HG02642 (cell line): Measurements from ENCODE around the gene FNTB.
A peak's percentile ranks its signal among the peaks of the same experiment; 100 is the strongest.
"Not testable (repeated sequence)": the region's sequence is repeated elsewhere in the genome, so short reads cannot be mapped to it uniquely, and the experiment has no call there.

Source experiments
- ATAC-seq: cut with Tn5 transposase; IDR thresholded peaks from one replicate; pipeline ENCODE4 v1.9.1; 2021; ENCODE audit warnings: mild to moderate bottlenecking; ENCODE audit not compliant: unreplicated experiment, poor library complexity

Gene FNTB

DNA sequence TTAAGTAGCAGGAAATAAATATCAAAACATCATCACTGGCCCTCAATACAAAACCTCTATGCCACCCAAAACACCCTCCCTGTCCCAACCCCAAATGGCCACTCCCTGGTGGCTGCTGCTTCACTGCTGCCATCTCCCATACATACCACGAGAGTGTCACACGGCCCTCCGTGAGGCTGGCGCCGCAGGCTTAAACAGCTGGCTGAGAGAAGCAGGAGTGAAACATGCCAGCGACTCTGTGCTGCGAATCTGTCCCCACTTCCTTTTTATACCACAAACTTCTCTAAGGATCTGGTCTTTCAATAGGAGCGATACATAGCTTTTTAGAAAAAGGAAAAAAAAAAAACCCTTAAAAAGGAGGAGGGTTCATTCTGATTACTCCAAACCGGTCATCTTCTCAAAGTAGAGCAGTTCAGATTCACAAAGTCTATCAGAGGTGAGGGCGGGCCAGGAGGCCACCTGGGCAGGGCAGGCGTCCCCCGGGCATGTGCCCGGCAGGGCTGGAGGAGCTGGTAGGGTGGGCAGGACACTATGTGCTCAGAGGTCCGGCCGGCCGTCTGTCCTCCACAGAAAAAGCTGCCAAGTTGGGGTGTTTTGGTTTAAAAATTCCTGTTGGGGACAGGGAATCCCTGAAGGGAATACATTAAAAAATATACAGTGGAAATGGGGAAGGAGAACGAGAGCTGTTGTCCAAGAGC, 89.1 kb downstream of the FNTB start:
- ATAC-seq, result no peak

DNA sequence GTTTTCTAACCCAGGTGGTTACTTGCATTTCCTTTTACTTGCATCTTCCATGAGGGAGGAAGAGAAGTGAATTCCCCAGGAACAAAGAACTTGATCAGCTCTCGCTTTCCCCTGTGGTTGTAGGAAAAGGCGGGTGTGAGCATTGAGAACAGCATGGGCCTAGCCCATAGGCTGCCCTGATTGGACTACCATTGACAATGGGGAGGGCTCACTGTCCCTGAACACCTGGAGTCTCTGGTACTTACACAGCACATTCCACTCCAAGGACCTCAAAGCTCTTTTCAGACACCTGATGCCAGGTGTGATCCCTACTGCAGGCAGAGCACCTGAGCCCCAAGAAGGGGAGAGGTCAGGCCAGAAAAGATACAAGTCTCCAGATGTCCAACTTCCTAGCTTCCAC, 90.6 kb downstream of the FNTB start:
- ATAC-seq, result no peak

DNA sequence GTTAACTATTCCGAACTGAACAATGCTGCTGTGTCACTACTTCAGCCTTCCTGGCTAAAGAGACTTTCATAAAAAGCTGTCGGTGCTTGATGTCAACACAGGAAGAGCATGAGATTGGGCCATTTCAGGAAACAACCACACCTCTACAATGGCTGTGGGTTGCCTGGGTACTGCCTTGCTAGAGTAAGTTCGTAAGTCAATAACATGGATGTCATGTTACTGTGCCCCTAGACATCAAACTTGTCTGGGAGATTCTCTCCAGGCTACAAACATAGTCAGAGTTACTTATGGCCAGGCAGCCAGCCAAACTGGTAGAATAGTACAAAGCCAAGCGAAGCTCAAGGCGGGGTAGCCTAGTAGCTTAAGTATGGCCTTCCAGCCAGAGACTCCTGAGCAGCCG, 92.5 kb downstream of the FNTB start:
- ATAC-seq, result no peak

DNA sequence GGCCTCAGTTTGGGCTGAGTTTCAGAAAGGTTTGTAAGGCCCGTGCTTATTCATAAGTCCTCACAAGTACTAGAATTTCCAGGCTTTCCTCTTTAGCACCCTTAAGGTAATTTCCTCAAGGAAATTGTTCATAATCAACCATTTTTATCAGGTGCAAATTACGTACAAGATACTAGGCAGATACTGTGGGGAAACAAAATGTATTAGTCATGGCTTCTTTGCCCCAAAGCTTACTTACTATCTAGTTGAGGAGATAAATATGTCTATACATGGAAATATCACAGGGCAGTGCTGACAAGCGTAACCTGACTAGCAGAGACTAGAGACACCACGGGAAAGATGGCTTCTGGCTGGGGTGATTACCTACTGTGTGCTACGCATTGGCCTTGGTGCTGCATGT, 93.1 kb downstream of the FNTB start:
- ATAC-seq, result no peak

DNA sequence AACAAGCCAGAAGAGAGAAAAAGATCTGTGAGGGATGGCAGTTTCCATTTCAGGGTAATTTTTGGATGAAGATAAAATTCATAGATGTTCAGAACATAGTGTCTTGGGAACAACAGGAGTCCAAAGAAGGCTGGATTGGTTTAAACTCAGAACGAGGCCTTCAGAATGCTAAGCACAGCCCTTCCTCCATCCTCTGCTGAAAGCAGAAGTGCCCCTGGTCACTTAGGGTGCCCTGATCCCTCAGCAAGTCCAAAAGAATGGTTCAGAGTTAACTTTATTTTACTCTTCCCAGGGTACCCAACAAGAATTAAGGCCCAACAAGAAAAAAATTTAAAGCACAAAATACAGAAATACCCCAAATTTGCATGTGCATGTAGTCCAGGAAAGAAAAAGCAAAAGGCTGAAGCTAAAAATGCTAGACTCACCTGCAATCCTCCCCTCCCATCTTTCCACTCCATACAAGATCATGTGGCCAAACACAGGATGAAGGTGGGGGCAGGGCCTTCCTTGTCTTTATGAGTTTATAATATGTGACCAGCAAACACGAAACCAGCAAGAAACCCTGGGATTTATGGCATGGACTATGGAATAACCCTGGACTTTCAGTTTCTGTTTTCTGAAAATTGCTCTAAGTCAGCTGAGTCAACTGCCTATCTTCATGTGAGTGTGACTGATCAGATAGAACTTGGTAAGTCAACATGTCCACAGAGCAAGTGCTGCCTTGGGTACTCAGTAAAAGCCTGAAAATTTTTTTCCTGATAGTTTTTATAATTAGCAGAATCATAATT, 94.5 kb downstream of the FNTB start:
- ATAC-seq, result no peak

DNA sequence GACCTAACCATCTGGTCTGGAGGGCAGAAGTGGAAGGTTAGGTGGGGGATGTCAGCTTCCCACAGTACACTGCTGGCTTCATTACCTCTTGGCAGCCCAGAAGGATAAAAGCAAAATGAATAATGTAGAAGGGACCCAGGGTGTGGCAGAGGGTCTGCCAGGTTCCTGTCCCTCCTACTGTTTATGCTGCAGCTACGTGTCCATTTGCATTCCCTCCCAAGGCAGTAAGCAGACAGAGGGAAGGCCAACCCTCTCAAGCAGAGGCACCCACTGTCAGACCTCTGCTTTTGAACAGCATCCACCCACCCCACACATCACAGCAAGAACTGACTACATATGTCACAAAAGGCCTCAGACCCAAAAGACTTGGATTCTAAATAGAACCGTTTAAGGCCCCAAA, 96.2 kb downstream of the FNTB start:
- ATAC-seq, result no peak

DNA sequence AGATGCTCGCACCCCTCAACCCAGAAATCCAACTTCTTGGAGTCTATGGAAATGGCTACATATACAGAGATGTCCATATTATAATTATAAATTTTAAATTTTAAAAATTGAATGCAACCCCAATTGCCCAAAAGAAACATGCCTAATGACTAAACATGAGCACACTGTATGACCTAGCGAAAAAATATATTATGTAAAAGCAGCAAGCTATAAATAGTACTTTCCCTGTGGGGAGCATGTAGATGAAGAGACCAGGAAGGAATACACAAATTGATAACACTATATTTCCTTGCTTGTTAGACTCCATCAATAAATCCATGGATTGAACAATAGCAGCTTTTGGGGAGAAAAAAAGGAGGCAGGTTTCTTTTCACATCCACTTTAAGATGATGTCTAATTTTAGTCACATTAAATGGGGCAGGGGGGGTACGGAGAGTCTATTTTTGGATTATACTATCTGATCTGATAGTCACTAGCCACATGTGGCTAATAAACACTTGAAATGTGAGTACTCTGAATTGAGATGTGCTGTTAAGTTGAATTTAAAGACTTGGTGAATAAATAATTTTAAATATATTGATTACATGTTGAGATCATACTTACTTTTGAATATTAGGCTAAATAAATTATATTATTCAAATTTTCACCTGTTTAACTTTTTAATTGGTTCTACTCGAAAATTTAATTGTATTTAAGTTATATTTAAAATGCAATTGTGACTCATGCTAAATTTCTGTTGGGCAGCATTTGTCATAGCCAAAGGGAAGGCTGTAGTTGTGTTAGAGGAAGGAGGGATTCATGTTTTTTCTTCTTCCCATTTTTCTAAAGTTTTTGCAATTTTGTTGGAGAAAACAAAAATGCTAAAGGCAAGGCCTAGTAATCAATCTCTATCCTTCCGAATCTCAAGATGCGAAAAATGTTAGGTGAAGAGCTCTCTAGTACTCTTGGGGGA, 98.1 kb downstream of the FNTB start:
- no peak for ATAC-seq

DNA sequence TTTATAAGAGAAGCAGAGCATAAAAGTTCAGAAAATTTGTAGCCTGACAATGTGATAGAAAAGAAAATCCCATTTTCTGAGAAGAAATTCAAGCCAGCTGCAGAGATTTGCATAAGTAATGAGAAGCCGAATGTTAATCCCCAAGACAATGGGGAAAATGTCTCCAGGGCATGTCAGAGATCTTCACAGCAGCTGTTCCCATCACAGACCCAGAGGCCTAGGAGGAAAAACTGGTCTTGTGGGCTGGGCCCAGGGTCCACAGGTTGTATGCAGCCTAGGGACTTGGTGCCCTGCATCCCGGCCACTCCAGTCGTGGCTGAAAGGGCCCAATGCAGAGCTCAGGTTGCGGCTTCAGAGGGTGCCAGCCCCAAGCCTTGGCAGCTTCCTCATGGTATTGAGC, 100.0 kb downstream of the FNTB start:
- not testable (repeated sequence) for ATAC-seq

DNA sequence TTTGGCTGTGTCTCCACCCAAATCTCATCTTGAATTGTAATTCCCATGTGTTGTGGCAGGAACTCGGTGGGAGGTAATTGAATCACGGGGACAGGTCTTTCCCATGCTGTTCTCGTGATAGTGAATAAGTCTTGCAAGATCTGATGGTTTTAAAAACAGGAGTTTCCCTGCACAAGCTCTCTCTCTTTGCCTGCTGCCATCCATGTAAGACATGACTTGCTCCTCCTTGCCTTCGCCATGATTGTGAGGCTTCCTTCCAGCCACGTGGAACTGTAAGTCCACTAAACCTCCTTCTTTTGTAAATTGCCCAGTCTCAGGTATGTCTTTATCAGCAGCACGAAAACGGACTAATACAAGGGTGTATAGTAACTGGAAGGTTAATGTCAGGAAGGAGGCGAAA, 101.1 kb downstream of the FNTB start:
- ATAC-seq, result not testable (repeated sequence)

DNA sequence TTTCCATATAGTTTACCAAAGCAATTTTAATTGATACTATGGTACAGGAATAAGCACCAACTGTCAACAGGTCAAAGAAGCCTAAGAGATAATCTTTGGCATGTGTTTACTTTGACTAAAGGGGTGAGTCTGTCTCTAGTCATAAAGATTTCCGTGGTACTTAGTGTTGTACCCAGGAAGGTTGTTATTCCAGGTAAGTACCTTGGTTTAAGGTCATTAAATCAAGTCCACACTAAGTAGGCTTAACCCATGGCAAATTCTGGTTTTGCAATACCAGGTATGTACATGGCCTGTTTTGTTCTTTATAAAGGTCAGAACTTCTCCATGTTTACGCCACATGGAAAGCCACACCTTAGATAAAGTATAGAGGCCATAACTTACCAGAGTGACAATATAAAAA, 105.7 kb downstream of the FNTB start:
- ATAC-seq, result no peak

DNA sequence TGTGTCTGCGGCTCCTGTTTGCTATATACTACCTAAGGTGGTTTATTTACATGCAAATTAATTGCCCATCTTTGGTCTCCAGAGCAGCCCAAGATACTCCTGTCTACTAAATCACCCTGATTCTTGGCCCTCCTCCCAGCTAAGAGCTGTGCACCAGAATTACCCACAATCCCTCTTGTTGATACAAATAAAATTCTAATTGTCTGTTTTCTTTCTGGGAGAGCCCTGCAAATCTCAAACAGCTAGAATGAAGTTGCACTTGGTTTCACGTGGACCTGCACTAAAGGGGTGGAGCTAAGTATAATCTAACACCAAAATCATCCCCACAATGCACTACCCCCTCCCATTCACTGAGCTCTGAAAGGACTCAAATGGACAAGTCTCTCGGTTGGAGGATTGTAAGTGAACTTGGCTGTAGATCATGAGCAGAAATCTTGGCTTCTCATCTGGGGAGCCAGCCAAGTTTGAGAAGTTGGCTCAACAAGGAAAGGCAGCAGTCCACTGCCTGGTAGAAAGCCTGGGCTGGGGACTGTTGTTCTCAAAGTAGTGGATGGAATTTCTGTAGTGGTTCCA, 109.0 kb downstream of the FNTB start:
- ATAC-seq, result no peak

DNA sequence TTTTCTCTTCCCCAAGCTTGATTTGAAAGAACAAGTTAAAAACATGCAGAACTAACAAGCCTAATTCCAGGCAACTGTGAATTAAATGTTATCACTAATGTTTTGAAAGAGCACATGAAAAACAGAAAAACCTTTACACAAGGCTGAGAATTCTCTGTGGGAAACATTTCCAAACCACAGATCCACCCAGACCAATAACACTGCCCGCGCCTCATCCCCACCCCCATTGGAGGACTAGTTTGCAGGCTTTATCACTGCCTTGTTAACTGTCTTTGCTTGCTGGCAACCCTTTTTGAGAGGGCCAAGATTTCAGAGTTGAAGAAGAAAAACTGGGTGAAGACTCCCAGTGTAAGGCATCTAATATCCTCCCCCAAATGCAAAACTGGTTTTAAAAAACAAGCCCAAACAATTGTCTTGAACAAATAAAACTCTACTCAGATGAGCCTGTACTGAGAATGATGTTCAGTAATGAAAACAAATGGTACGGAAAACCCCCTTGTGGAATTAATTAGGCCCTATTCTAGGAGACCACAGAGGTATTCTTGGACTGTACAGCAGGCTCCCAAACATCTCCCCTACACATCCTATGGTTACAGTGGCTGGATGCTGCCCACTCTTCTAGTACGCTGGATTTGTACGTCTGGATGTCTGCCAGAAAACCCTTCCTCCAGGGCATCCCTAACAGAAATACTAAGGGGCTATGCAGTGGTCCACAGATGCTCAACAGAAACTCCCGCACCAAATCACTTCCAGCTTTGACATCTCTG, 109.8 kb downstream of the FNTB start:
- no peak for ATAC-seq

DNA sequence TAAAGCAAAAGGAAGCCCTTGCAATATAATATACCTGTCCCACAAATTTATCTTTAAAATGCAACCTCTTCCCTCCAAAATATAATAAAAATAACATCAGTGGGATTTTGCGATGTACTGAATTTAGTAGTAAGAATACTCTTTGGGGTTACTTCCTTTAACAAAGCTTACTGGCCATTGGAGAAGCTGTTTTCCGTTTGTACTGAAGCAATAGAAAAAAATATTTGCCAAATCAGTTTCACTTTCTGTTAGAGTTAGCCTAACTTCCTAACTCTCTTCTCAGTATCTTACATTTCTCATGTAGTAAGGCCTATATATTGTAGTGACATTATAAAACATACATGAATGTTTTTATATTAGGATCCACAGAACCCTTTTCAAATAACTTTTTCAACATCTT, 111.9 kb downstream of the FNTB start:
- ATAC-seq, result no peak

DNA sequence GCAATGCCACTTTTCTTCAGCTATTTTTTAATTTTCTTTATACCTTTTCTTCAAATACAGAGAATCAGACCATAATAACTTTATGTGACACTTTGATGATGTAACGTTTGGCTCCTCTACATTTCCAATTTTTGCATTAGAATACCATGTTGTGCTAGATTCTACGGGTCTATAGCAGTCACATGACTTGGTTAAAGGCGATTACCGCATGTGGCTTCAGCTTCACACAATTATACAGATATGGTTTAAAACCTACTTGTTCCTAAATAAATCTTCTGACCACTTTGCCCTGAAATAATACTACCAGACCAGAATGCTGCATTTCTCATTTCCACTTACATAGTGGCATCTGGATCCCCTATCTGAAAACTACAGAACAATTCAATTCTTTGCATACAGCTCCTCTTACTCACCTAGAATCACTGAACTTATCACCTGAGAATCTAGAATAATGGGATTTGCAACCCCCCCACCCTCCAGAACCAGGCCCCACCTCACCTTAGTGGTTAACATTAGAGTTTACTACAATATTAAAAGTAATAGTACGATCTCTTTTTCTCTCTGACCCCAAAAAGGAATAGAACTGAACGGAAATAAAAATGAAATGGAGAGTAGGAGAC, 114.3 kb downstream of the FNTB start:
- ATAC-seq, result no peak

DNA sequence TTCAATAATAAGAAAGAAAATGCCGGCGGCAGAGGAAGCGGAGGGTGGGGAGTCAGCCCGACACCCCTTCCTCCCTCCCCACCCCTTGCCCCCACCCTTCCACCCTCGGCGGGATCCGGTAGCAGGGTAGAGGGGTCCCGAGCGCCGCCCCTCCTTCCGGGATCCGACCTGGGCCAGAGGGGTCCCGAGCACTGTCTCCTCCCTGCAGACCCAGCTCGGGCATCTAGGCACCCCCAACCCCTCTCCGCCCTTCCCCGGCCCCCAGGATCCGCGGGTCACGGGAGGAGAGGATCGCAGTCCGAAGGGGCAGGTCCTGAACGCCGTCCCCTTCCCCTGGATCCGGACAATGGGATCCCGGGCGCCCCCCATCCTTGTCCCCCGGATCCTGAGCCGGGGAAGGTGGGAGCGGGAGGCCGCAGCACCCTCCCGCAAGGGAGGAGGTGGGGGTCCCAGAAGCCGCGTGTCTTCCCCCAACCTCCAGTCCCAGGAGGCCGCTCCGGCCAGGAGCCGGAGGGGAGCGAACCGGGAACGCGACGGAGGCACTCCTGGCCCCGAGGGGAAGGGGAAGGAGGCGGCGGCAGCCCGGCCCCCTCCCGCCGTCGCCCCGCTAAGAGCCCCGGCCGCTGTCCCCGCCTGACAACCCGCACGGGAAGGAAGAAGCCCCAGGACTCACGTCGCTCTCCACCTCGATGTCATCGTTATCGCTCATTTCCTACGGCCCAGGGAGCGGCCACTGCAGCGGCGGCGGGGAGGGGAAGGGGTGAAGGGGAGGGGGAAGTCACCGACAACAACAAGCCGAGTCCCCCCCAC, 115.1 kb downstream of the FNTB start:
- ATAC-seq, result peak; percentile 5

DNA sequence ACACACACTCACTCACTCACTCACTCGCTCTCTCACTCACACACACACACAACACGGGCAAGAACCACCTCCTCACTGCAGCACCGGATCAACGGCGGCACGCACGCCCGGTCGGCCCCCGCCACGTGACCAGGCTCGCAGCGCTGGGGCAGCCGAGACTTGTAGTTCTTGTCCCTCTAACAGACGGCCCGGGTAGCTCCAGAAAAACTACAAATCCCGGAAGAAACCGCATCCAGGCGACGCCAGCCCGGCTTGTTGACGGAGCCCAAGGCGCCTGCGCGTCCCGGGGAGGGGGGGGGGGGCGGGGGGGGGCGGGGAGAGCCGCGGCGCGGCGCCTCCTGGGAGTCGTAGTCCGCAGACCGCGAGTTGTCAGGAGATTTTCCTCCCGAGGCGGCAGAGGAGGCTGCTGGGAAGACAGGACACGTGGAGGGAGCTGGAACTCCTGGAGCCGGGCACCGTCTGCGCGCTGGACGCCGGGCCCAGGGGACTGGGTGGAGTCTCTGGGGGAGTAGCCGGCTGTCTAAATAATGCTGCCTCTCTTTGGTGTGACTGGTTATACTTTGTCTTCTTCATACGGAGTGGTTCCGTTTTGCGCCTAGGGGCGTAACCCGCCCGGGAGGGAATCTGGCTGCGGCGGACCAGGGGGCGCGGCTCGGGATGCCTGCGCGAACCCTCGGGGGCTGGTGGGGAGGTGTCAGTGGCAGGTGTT, 115.9 kb downstream of the FNTB start, which contains the start of gene MAX:
MAX (minus strand) TSS at position 77 of the 709 bp plus-strand sequence. CDS start 178 bp downstream, outside the sequence.
- peak; percentile 88 for ATAC-seq

DNA sequence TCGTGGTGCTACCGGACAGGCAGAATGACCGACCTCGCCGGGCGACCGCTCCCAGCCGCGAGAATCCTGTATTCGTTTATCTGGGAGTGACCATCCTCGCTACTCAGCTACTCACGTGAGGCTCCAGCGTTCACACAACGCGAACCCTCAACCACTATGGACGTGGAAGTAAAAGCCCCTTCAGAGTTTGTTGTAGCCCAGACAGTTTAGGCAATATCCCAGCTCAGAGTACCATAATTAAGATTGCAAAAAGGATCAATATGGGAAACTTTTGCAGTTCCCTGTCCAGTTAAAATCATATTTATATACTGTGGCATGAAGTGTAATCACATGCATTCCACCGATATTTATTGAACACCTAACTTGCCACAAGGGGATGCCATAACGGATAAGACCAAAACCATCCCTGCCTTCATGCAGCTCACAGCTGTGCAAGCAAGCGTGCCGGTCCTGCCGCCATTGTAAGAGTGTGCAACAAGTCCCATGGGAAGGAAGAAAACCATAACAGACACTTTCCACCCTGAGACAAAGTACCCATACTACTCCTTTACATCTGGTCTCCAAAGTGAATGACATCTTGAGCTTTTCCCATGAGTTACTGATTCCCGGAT, 116.6 kb downstream of the FNTB start:
- ATAC-seq, result no peak
